ENCODE measurements around the gene NCAN. TPM values are rescaled to one million over a fixed set of nuclear protein-coding genes. Genes with fewer than 3 reads are reported as not detected.

The NCAN gene
- total and polyA plus RNA-seq, 9 of the 15 experiments (the other 6 are each of a cell fraction or from before 2014, with no cell fraction given) = 0.04 TPM; not detected in 8

DNA sequence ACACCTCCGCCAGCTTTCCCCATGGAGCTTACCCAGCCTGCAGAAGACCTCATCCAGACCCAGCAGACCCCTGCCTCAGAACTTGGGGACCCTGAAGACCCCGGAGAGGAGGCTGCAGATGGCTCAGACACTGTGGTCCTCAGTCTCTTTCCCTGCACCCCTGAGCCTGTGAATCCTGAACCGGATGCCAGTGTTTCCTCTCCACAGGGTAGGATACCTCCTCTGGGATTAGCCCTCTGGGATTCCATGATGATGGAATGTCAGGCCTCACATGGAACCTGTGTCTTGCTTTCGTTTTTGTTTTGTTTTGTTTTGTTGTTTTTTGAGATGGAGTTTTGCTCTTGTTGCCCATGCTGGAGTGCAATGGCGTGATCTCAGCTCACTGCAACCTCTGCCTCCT lies 17.8 kb upstream of the NCAN start:
- H3K4me3 ChIP-seq = peak overlapping the region; percentile 86
- 66% methylated on average over 5 of the region's 5 CpGs for WGBS (ENCODE audit: insufficient coverage, low coverage, missing lambda C conversion rate)

DNA sequence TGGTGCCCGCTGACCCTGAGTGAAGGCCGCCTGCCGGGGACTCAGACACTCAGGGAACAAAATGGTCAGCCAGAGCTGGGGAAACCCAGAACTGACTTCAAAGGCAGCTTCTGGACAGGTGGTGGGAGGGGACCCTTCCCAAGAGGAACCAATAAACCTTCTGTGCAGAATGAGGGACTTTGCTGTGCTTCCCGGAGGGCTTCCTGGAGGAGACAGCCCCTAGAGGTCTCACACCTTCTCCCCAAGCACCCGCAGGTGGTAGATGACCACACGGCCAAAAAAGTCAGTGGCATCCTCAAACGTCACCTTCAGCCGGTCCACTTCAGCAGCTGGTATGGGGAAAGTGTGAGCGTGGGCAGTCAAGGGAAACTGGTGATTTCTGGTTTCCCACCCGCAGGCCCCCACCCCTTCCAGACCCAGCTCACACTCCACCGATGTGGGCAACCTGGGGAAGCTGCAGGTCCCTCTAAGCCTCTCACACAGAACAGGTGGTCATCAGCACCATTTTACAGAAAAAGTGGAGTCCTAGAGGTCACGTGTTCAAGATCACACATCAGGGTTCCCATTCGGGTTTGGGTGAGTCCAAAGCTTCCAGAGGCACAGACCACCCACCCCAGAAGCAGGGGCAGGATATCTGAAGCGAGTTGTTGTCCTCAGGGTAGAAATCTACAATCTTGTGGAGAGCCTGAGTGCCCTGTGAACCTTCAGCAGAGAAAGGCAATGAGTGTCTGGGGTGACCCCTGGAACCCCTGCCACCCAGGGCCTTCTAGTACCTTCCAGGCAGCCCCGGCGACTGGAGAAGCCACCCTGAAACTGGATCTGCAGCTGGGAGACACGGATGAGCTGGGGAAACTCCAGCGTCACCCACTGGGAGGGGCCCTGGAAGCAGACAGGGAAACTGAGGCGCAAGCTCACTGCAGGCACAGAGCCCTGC lies 9.8 kb upstream of the NCAN start:
- FAIRE-seq = peak; percentile 57
- CTCF ChIA-PET (ENCODE audit: low intra/inter-chr PET ratio) = no interaction called here
- H3K9me1 ChIP-seq (ENCODE audit: control insufficient read depth, insufficient read depth, low read length) = peaks cover 4% of the 10 kb centered on the region
- in situ Hi-C loops (cut with MboI) = no loop called here
- peak overlapping the region; percentile 90 for H3K4me2 ChIP-seq (ENCODE audit: insufficient read depth, low read length)
- BruUV-seq (replicated peaks) = no TSS peak
- WGBS (ENCODE audit: insufficient coverage, low coverage, missing lambda C conversion rate) = 54% methylated on average over 17 of the region's 19 CpGs
- peak overlapping the region; percentile 84 to 91 for H3K9ac ChIP-seq (ENCODE audit: insufficient read depth in 1 of 2, low read depth in 2 of 2, low read length in 2 of 2)
- no peak for DNase-seq (ENCODE audit: extremely low read depth in 1 of 4, low spot score in 3 of 4)
- ATAC-seq = peak; percentile 2; the same call in 1 of the 3 replicates
- H3K9me3 ChIP-seq (replicated peaks; ENCODE audit: control insufficient read depth, insufficient read depth, low read depth, low read length) = no peaks in the 10 kb centered on the region
- H2AFZ ChIP-seq (ENCODE audit: low read depth, low read length) = 0 out of 2 replicates have a peak overlapping the region, but pooled peaks have one; percentile 63
- POLR2A ChIA-PET = interaction anchor here (0.6 to 1.8 kb wide), 6 partner anchors 8 to 109 kb away, joined by 3 to 8 read pairs (median 3); no protein-coding TSS in a partner anchor
- H3K36me3 ChIP-seq (ENCODE audit: control insufficient read depth, insufficient read depth, low read length) = peaks cover 46% of the 10 kb centered on the region; the same call in 2 of the 3 replicates
- H3K4me1 ChIP-seq (replicated peaks in 1 of 2; ENCODE audit: control insufficient read depth in 2 of 2, insufficient read depth in 2 of 2, low read length in 2 of 2) = peaks cover 6 to 21% of the 10 kb centered on the region in 2 experiments; a peak in 3 of 5 replicates
- intact Hi-C loops (cut with micrococcal nuclease) = no loop called here
- peak overlapping the region; percentile 43 for H3K4me3 ChIP-seq
- peaks cover 20% of the 10 kb centered on the region for H3K79me2 ChIP-seq (ENCODE audit: control insufficient read depth, insufficient read depth, low read length)
- peak overlapping the region; percentile 79 for H3K27ac ChIP-seq (ENCODE audit: extremely low read depth, low read depth, low read length)
- H3K27me3 ChIP-seq (ENCODE audit: control insufficient read depth in 2 of 2, insufficient read depth in 2 of 2, low read length in 2 of 2) = no peaks in the 10 kb centered on the region
- no peaks in the 10 kb centered on the region; the same call in 1 of the 2 replicates for H4K20me1 ChIP-seq (replicated peaks; ENCODE audit: control insufficient read depth, insufficient read depth, low read length)
- TF ChIP-seq ZFP36 (IDR thresholded peaks at IDR 0.05; ENCODE audit: low read depth, low read length, partially characterized antibody) = peak; percentile 96
- no peak for TF ChIP-seq ZKSCAN8 (CRISPR knock-in tag; IDR thresholded peaks at IDR 0.05)
- TF ChIP-seq, protein P1, sequence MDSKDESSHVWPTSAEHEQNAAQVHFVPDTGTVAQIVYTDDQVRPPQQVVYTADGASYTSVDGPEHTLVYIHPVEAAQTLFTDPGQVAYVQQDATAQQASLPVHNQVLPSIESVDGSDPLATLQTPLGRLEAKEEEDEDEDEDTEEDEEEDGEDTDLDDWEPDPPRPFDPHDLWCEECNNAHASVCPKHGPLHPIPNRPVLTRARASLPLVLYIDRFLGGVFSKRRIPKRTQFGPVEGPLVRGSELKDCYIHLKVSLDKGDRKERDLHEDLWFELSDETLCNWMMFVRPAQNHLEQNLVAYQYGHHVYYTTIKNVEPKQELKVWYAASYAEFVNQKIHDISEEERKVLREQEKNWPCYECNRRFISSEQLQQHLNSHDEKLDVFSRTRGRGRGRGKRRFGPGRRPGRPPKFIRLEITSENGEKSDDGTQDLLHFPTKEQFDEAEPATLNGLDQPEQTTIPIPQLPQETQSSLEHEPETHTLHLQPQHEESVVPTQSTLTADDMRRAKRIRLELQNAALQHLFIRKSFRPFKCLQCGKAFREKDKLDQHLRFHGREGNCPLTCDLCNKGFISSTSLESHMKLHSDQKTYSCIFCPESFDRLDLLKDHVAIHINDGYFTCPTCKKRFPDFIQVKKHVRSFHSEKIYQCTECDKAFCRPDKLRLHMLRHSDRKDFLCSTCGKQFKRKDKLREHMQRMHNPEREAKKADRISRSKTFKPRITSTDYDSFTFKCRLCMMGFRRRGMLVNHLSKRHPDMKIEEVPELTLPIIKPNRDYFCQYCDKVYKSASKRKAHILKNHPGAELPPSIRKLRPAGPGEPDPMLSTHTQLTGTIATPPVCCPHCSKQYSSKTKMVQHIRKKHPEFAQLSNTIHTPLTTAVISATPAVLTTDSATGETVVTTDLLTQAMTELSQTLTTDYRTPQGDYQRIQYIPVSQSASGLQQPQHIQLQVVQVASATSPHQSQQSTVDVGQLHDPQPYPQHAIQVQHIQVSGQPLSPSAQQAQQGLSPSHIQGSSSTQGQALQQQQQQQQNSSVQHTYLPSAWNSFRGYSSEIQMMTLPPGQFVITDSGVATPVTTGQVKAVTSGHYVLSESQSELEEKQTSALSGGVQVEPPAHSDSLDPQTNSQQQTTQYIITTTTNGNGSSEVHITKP (IDR thresholded peaks at IDR 0.05; ENCODE audit: partially characterized antibody) = peak; percentile 66
- TF ChIP-seq WHSC1 (IDR thresholded peaks at IDR 0.05; ENCODE audit: low read length) = no peak
- TF ChIP-seq RBM25 (IDR thresholded peaks at IDR 0.05; ENCODE audit: low read depth, low read length, severe bottlenecking) = peak; percentile 52
- TF ChIP-seq MYNN (IDR thresholded peaks at IDR 0.05) = 0 out of 2 replicates have a peak, but pooled peaks have one; percentile 1
- no peak for TF ChIP-seq MYNN (CRISPR knock-in tag; IDR thresholded peaks at IDR 0.05)

More for the DNA sequence above, 17.8 kb upstream of the NCAN start:
- Histone ChIP-seq H2AFZ (ENCODE audit: low read depth, low read length) (no peak overlapping the region), H3K9ac (ENCODE audit: insufficient read depth in 1 of 2, low read depth in 2 of 2, low read length in 2 of 2) (peak overlapping the region; percentile 93 to 98), H3K79me2 (ENCODE audit: control insufficient read depth, insufficient read depth, low read length) (peaks cover 40% of the 10 kb centered on the region), H3K9me1 (ENCODE audit: control insufficient read depth, insufficient read depth, low read length) (peaks cover 4% of the 10 kb centered on the region), H3K27me3 (ENCODE audit: control insufficient read depth in 2 of 2, insufficient read depth in 2 of 2, low read length in 2 of 2) (no peaks in the 10 kb centered on the region), H3K27ac (ENCODE audit: extremely low read depth, low read depth, low read length) (0 out of 3 replicates have a peak overlapping the region, but pooled peaks have one; percentile 11), H4K20me1 (replicated peaks; ENCODE audit: control insufficient read depth, insufficient read depth, low read length) (no peaks in the 10 kb centered on the region; the same call in 1 of the 2 replicates), H3K4me2 (ENCODE audit: insufficient read depth, low read length) (peak overlapping the region; percentile 92), H3K36me3 (ENCODE audit: control insufficient read depth, insufficient read depth, low read length) (peaks cover 51% of the 10 kb centered on the region), H3K9me3 (replicated peaks; ENCODE audit: control insufficient read depth, insufficient read depth, low read depth, low read length) (no peaks in the 10 kb centered on the region), H3K4me1 (replicated peaks in 1 of 2; ENCODE audit: control insufficient read depth in 2 of 2, insufficient read depth in 2 of 2, low read length in 2 of 2) (peaks cover 7 to 23% of the 10 kb centered on the region in 2 experiments)
- in situ Hi-C loops (cut with MboI) (no loop called here), intact Hi-C loops (cut with micrococcal nuclease) (loop anchor here (2.0 kb wide), 1 partner anchor 127 kb away; the partner anchor contains the start of genes MAU2 and SUGP1)
- no peak for DNase-seq (ENCODE audit: extremely low read depth in 1 of 4, low spot score in 3 of 4)
- ChIA-PET CTCF (ENCODE audit: low intra/inter-chr PET ratio) (no interaction called here), POLR2A (interaction anchor here (1.1 kb wide), 2 partner anchors 9 kb away, joined by 3 read pairs; no protein-coding TSS in a partner anchor)
- BruUV-seq (replicated peaks) = no TSS peak
- no peak for FAIRE-seq
- TF ChIP-seq NUFIP1 (IDR thresholded peaks at IDR 0.05; ENCODE audit: partially characterized antibody) (no peak), ZBTB7A (IDR thresholded peaks at IDR 0.05; ENCODE audit: borderline replicate concordance, control insufficient read depth, low read depth, low read length) (peak; percentile 43; the same call in 1 of the 2 replicates)
- no peak for ATAC-seq

Data from K562 (cell line).